SU-DHL-6 (cell line): ENCODE results near the gene TNIP1.

Experiments used
- H2AFZ ChIP-seq: fragments of 200-600 bp; sonication (generic); 2 replicates; pipeline ENCODE4 v1.6.1; 2014; ENCODE audit warnings: low read depth, mild to moderate bottlenecking, moderate library complexity, mixed read lengths, antibody characterized with exemption, low read length; ENCODE audit not compliant: severe bottlenecking
- H3F3A ChIP-seq: fragments of 200-600 bp; shearing (Covaris generic); 2 replicates; pipeline ENCODE4 v1.6.0; 2016; ENCODE audit warnings: antibody characterized with exemption, mild to moderate bottlenecking; ENCODE audit not compliant: insufficient read depth
- H3K27ac ChIP-seq: fragments of 200-600 bp; sonication (generic); 2 replicates; pipeline ENCODE4 v1.5.1; 2016; ENCODE audit warnings: low read depth, mild to moderate bottlenecking, low read length, moderate library complexity, mixed read lengths
- H3K27me3 ChIP-seq: fragments of 200-600 bp; sonication (generic), shearing (Covaris generic); 2 replicates; pipeline ENCODE4 v1.6.0; 2014; ENCODE audit warnings: mild to moderate bottlenecking, low read length
- H3K36me3 ChIP-seq: fragments of 200-600 bp; sonication (generic); 2 replicates; pipeline ENCODE4 v1.6.1; 2014; ENCODE audit warnings: mild to moderate bottlenecking, low read length, mixed read lengths
- H3K4me2 ChIP-seq: fragments of 300-600, 200-600 bp; shearing (Covaris generic), sonication (generic); 2 replicates; pipeline ENCODE4 v1.6.0; 2014; ENCODE audit warnings: low read length, low read depth, mild to moderate bottlenecking; ENCODE audit not compliant: poor library complexity, severe bottlenecking
- H3K4me3 ChIP-seq: fragments of 200-600 bp; sonication (generic); 2 replicates; pipeline ENCODE4 v1.5.1; 2014; ENCODE audit warnings: antibody characterized with exemption, low read length, mild to moderate bottlenecking, mixed read lengths; ENCODE audit not compliant: insufficient read depth, poor library complexity, severe bottlenecking
- H3K79me2 ChIP-seq: fragments of 200-600 bp; sonication (generic); 2 replicates; pipeline ENCODE4 v1.6.1; 2014; ENCODE audit warnings: mild to moderate bottlenecking, low read length, moderate library complexity; ENCODE audit not compliant: insufficient read depth
- H3K9ac ChIP-seq: fragments of 200-600 bp; sonication (generic); 2 replicates; pipeline ENCODE4 v1.7.0; 2014; ENCODE audit warnings: mild to moderate bottlenecking, low read length
- H3K9me2 ChIP-seq: fragments of 200-600 bp; sonication (generic); replicated peaks from 2 replicates; pipeline ENCODE4 v1.6.1; 2014; ENCODE audit warnings: low read length; ENCODE audit not compliant: insufficient read depth
- H3K9me3 ChIP-seq: fragments of 200-600 bp; sonication (generic); 2 replicates; pipeline ENCODE4 v1.6.1; 2014; ENCODE audit warnings: low read length, mixed read lengths; ENCODE audit not compliant: insufficient read depth
- H4K20me1 ChIP-seq: fragments of 200-600 bp; sonication (generic); 2 replicates; pipeline ENCODE4 v1.6.1; 2014; ENCODE audit warnings: low read depth, mild to moderate bottlenecking, antibody characterized with exemption, low read length, moderate library complexity, mixed read lengths
- EZH2phosphoT487 ChIP-seq: fragments of 200-600 bp; sonication (generic), shearing (Covaris generic); conservative IDR thresholded peaks from 2 replicates; pipeline ENCODE4 v1.6.1; 2018; ENCODE audit warnings: mild to moderate bottlenecking, antibody characterized with exemption, low read length, moderate library complexity, mixed read lengths
- TF ChIP-seq, protein P1 (sequence below): fragments of 200-600 bp; sonication (generic); IDR thresholded peaks from one replicate; pipeline ENCODE4 v1.5.1; 2017; ENCODE audit warnings: antibody characterized with exemption, mild to moderate bottlenecking, low read length, moderate library complexity; ENCODE audit not compliant: insufficient read depth, poor library complexity, severe bottlenecking

TNIP1 gene

DNA sequence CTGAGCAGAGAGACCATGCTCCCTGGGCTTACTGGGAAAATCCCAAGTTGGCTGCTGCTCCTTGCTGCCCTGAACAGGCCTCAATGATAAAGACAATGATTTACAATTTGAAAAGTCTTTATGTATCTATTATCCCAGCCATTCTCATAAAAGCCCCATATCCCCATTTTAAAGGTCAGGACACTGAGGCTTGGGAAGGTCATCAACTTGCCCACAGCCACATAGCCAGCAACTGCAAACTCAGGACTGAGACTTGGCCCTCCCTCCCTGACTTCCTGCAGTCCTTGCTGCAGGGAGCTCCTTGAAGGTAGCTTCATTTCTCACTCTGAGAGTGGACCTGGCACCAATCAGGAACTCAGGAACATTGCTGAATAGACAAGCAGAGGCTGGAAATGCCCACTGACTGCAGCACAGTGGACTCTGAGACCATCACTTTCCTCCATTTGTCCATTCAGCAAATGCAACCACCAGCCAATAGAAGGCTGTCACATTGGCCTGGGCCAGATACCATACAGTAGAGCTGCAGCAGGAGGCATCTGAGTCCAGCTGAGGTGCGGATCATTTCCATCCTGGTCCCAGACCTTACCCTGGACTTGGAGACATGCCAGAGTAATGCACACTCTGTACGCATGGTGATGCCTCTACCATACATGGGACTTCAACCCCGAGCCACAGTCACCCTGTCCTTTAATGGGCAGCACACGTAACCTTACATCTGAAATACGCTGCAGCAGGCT lies 18.3 kb downstream of the TNIP1 start:
- Histone ChIP-seq H3K9me2 (no peaks in the 10 kb centered on the region), H3K27me3 (no peaks in the 10 kb centered on the region), H3K36me3 (no peaks in the 10 kb centered on the region), H3K4me3 (no peak overlapping the region), H3K27ac (peak overlapping the region; percentile 14; the same call in 1 of the 2 replicates), H3K79me2 (peaks cover 31% of the 10 kb centered on the region), H4K20me1 (no peaks in the 10 kb centered on the region), H3K9me3 (no peaks in the 10 kb centered on the region), H3F3A (peaks cover 8% of the 10 kb centered on the region), H2AFZ (no peak overlapping the region), H3K9ac (no peak overlapping the region), H3K4me2 (no peak overlapping the region)
- TF ChIP-seq, protein P1, sequence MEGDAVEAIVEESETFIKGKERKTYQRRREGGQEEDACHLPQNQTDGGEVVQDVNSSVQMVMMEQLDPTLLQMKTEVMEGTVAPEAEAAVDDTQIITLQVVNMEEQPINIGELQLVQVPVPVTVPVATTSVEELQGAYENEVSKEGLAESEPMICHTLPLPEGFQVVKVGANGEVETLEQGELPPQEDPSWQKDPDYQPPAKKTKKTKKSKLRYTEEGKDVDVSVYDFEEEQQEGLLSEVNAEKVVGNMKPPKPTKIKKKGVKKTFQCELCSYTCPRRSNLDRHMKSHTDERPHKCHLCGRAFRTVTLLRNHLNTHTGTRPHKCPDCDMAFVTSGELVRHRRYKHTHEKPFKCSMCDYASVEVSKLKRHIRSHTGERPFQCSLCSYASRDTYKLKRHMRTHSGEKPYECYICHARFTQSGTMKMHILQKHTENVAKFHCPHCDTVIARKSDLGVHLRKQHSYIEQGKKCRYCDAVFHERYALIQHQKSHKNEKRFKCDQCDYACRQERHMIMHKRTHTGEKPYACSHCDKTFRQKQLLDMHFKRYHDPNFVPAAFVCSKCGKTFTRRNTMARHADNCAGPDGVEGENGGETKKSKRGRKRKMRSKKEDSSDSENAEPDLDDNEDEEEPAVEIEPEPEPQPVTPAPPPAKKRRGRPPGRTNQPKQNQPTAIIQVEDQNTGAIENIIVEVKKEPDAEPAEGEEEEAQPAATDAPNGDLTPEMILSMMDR: no peak
- TF ChIP-seq EZH2phosphoT487: no peak

DNA sequence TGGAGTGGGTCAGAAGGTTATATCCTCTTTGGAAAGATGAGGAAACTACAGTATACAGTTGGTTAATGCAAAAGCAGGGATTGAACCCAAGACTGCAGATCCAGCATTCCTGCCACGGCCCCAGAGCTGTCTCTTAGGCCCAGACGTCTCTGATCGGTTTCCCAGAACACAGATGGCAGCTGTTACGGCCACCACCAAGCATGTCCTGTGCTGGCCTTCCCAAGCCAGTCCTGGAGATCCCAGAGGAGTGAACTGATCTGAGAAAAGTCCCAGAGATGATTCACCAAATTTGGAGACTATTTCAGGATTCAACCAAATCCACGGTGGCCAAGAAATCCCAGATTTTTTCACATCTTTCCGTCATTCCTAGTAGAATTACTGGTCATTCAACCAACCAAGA lies 20.1 kb downstream of the TNIP1 start:
- H3K36me3 ChIP-seq: no peaks in the 10 kb centered on the region
- peak overlapping the region; percentile 33 for H3K9ac ChIP-seq
- no peaks in the 10 kb centered on the region for H4K20me1 ChIP-seq
- TF ChIP-seq, protein P1: no peak
- TF ChIP-seq EZH2phosphoT487: no peak
- peaks cover 13% of the 10 kb centered on the region for H3K79me2 ChIP-seq
- no peak overlapping the region for H2AFZ ChIP-seq
- peak overlapping the region; percentile 87 for H3K27ac ChIP-seq
- no peaks in the 10 kb centered on the region for H3K27me3 ChIP-seq
- peaks cover 8% of the 10 kb centered on the region for H3F3A ChIP-seq
- H3K9me3 ChIP-seq: no peaks in the 10 kb centered on the region
- no peak overlapping the region for H3K4me3 ChIP-seq
- H3K9me2 ChIP-seq: no peaks in the 10 kb centered on the region
- H3K4me2 ChIP-seq: peak overlapping the region; percentile 50

DNA sequence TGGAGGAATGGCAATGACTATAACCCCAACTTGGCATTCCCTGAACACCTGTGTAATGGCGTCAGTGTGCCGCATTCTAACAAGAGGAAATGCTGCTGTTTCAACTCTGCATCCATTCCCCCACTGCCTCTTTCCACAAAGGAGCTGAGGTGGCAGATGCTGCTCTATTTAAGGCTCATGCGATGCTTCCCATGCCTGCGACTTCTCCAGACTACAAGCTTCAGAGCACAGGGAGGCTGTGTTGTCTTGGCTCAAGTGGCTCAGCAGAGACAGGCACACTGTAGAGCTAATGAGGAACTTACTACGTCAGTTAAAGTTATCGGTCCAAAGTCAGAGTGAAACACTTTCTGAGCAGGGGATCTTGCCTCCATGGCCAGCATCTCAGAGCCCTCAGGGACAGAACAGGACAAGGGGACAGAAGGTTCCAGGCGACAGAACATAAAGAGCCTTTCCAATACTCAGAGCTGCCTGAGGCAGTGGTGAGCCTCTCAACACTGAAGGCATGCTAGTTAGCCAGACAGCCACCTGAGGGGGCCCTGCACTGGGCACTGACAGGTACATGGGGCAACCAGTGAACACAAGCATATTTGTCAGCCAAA lies 21.8 kb downstream of the TNIP1 start:
- H2AFZ ChIP-seq: no peak overlapping the region
- no peak overlapping the region for H3K4me3 ChIP-seq
- H3K27me3 ChIP-seq: no peaks in the 10 kb centered on the region
- peak overlapping the region; percentile 87 for H3K27ac ChIP-seq
- peak overlapping the region; percentile 33 for H3K9ac ChIP-seq
- TF ChIP-seq, protein P1: no peak
- TF ChIP-seq EZH2phosphoT487: no peak
- peak overlapping the region; percentile 50 for H3K4me2 ChIP-seq
- H3K36me3 ChIP-seq: no peaks in the 10 kb centered on the region
- H3K9me3 ChIP-seq: no peaks in the 10 kb centered on the region
- H3K79me2 ChIP-seq: no peaks in the 10 kb centered on the region
- no peaks in the 10 kb centered on the region for H3K9me2 ChIP-seq
- H4K20me1 ChIP-seq: no peaks in the 10 kb centered on the region
- H3F3A ChIP-seq: peaks cover 8% of the 10 kb centered on the region
